ENCODE results near the gene UBE2S. TPM values are rescaled to one million over a fixed set of nuclear protein-coding genes. Genes with fewer than 3 reads are reported as not detected.
A peak's percentile ranks its signal among the peaks of the same experiment; 100 is the strongest.

UBE2S gene
- total RNA-seq, 2 donors from 2014 or later = 10.3 to 49.9 TPM

DNA sequence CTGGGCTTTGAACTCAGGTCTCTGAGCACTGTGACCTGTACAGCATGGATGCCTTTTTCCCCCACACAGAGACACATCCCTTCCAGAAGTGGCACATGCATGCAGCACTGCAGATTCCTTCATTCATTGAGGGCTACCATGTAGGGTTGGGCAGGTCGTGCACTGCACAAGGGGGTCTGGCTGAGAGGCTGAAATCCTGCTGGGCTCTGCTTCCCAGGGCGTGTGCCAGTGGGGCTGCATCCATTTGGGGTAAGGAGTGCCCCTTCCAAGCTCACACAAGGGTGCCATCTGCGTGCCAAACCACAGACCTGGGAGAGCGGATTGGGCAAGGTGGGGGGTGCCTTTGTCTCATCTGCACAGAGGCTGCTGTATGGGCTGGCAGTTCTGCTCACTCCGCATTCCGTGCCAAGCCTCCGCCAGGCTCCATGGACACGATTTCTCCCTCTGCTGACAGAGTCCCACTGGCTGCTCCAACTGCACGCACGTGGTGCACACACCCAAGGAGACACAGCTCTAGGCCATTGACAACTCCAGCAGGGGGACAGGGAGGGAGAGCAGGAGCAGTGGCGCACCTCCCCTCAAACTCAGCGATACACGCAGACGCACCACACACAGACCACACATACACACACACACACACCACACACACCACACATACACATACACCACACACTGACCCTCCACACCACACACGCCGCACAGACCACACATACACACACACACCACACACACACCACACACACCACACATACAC lies 40.0 kb upstream of the UBE2S start:
- peaks cover 26% of the 10 kb centered on the region for H3K27me3 ChIP-seq (replicated peaks; ENCODE audit: insufficient read depth)
- TF ChIP-seq POLR2A (IDR thresholded peaks at IDR 0.05) = no peak
- TF ChIP-seq POLR2AphosphoS5 (IDR thresholded peaks at IDR 0.05) = no peak
- TF ChIP-seq, protein P1, sequence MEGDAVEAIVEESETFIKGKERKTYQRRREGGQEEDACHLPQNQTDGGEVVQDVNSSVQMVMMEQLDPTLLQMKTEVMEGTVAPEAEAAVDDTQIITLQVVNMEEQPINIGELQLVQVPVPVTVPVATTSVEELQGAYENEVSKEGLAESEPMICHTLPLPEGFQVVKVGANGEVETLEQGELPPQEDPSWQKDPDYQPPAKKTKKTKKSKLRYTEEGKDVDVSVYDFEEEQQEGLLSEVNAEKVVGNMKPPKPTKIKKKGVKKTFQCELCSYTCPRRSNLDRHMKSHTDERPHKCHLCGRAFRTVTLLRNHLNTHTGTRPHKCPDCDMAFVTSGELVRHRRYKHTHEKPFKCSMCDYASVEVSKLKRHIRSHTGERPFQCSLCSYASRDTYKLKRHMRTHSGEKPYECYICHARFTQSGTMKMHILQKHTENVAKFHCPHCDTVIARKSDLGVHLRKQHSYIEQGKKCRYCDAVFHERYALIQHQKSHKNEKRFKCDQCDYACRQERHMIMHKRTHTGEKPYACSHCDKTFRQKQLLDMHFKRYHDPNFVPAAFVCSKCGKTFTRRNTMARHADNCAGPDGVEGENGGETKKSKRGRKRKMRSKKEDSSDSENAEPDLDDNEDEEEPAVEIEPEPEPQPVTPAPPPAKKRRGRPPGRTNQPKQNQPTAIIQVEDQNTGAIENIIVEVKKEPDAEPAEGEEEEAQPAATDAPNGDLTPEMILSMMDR (IDR thresholded peaks at IDR 0.05) = no peak

DNA sequence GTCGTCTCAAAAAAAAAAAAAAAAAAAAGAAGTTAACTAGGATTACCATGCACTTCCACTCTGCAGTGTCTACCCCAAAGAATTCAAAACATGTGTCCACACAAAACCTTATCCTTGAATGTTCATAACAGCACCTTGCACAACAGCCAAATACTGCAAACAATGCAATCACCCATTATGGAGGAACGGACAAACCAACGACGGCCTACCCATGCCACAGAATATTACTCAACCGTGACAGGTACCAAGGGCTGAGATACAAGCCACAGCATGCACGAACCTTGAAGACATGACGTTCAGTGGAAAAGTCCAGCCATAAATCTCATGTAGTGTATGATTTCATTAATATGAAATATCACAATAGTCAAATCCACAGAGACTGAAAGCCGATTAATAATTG lies 38.5 kb upstream of the UBE2S start:
- WGBS = 43% methylated on average over 8 of the region's 8 CpGs

More for the DNA sequence above, 40.0 kb upstream of the UBE2S start:
- no peak overlapping the region for H3K27ac ChIP-seq
- H3K4me1 ChIP-seq (replicated peaks) = peaks cover 13% of the 10 kb centered on the region
- H3K9me3 ChIP-seq = no peaks in the 10 kb centered on the region
- H3K36me3 ChIP-seq = no peaks in the 10 kb centered on the region
- DNase-seq (ENCODE audit: low spot score) = peak; percentile 33
- 20% methylated on average over 16 of the region's 16 CpGs for WGBS
- no peak overlapping the region for H3K4me3 ChIP-seq
- intact Hi-C loops (cut with DNase I) = no loop called here

DNA sequence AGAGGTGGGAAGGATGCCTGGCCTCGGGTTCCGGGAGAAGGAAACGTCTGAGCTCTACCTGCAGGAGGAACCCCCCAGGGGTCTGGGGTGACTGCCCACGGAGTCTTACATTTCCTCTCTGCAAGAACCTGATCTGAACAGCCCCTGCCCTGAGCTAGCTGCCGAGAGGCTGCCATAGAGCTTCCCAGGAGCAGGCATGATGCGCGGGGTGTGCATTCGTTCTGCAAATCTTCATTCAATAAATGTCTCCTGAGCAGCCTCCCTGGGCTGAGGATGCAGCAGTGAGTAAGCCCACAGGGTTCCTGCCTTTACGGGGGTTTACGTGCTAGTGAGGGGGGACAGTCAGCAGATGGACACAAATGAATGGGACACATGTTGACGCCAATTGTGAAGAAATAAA lies 37.1 kb upstream of the UBE2S start:
- WGBS = 37% methylated on average over 11 of the region's 11 CpGs
- Histone ChIP-seq H3K9me3 (no peaks in the 10 kb centered on the region), H3K4me1 (replicated peaks) (no peaks in the 10 kb centered on the region), H3K36me3 (no peaks in the 10 kb centered on the region), H3K4me3 (no peak overlapping the region), H3K27ac (no peak overlapping the region), H3K27me3 (replicated peaks; ENCODE audit: insufficient read depth) (peaks cover 32% of the 10 kb centered on the region)
- intact Hi-C loops (cut with DNase I) = no loop called here
- no peak for TF ChIP-seq POLR2AphosphoS5 (IDR thresholded peaks at IDR 0.05)
- TF ChIP-seq, protein P1 (IDR thresholded peaks at IDR 0.05) = no peak
- TF ChIP-seq POLR2A (IDR thresholded peaks at IDR 0.05) = no peak
- no peak for DNase-seq (ENCODE audit: low spot score)

More for the DNA sequence above, 38.5 kb upstream of the UBE2S start:
- Histone ChIP-seq H3K4me1 (replicated peaks) (no peaks in the 10 kb centered on the region), H3K4me3 (no peak overlapping the region), H3K36me3 (no peaks in the 10 kb centered on the region), H3K9me3 (no peaks in the 10 kb centered on the region), H3K27me3 (replicated peaks; ENCODE audit: insufficient read depth) (peaks cover 20% of the 10 kb centered on the region), H3K27ac (no peak overlapping the region)
- DNase-seq (ENCODE audit: low spot score) = peak; percentile 18
- intact Hi-C loops (cut with DNase I) = no loop called here
- TF ChIP-seq POLR2A (IDR thresholded peaks at IDR 0.05) = no peak
- TF ChIP-seq, protein P1 (IDR thresholded peaks at IDR 0.05) = no peak
- TF ChIP-seq POLR2AphosphoS5 (IDR thresholded peaks at IDR 0.05) = peak; percentile 36

DNA sequence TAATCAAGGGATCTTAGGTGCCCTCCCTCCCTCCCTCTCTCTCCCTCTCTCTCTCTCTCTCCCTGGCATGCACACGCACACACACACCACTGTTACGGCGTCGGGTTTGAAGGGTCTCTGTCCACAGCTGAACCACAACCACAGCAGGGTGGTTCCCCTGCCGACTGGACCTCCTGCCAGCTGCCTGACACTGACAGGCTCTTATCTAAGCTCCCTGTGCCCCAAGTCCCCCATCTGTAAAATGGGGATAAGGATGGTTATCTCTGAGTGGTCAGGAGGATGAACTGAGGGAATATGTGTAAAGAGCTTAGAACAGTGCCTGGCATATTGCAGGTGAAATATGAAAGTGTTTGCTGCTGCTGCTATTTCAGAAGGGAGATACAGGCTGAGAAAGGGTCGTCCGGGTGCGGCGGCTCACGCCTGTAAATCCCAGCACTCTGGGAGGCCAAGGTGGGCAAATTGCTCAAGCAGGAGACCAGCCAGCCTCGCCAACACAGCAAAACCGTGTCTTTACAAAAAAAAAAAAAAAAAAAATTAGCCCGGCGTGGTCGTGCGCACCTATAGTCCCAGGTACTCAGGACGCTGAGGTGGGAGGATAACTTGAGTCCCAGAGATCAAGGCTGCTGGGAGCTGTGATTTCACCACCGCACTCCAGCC lies 36.4 kb upstream of the UBE2S start:
- TF ChIP-seq POLR2A (IDR thresholded peaks at IDR 0.05) (no peak), POLR2AphosphoS5 (IDR thresholded peaks at IDR 0.05) (no peak)
- TF ChIP-seq, protein P1 (IDR thresholded peaks at IDR 0.05) = no peak
- WGBS = 18% methylated on average over 18 of the region's 18 CpGs

More for the DNA sequence above, 36.4 kb upstream of the UBE2S start:
- H3K27me3 ChIP-seq (replicated peaks; ENCODE audit: insufficient read depth) = peaks cover 36% of the 10 kb centered on the region
- H3K4me1 ChIP-seq (replicated peaks) = no peaks in the 10 kb centered on the region
- no peak overlapping the region for H3K27ac ChIP-seq
- no peaks in the 10 kb centered on the region for H3K36me3 ChIP-seq
- intact Hi-C loops (cut with DNase I) = no loop called here
- H3K4me3 ChIP-seq = no peak overlapping the region
- no peaks in the 10 kb centered on the region for H3K9me3 ChIP-seq
- DNase-seq (ENCODE audit: low spot score) = no peak
